HCT116 (cell line): ENCODE data around the gene TCAP. TPM values are rescaled to one million over a fixed set of nuclear protein-coding genes. Genes with fewer than 3 reads are reported as not detected.

ENCODE experiments used
- ATAC-seq: fragments of 200-7000 bp; cut with Tn5 transposase; 2 replicates; pipeline ENCODE4 v1.9.1; 2020; ENCODE audit warnings: mild to moderate bottlenecking, moderate library complexity
- BruUV-seq: library from RNA; stranded (reverse); fragments of 400-500 nt; replicated peaks from 2 replicates; lab custom pipeline; 2021; lab: Mats Ljungman, UMichigan
- CTCF ChIA-PET: fragments of 300-600 bp; sonication (Branson Sonifier 250); formaldehyde crosslinking; loops from one replicate; lab custom pipeline; 2021; ENCODE audit warnings: antibody characterized with exemption; lab: Charles Lee
- POLR2A ChIA-PET: fragments of 300-600, 350-600 bp; sonication (Branson Sonifier 250); formaldehyde crosslinking; loops from one replicate; lab custom pipeline; 2021; ENCODE audit warnings: antibody characterized with exemption; lab: Charles Lee
- RAD21 ChIA-PET, 2 experiments: fragments of 300-600 bp; sonication (Branson Sonifier 250); formaldehyde crosslinking; loops; one replicate each; lab custom pipeline; 2023; ENCODE audit warnings: low total read pairs in 2 of 2; ENCODE audit not compliant: uncharacterized antibody in 2 of 2, unreplicated experiment in 2 of 2, low non-redundant PET in 1 of 2; lab: Charles Lee
- DNase-seq: peaks from one replicate; pipeline ENCODE4 v3.0.0-alpha.2; 2010; ENCODE audit warnings: low read depth, low spot score
- H2AFZ ChIP-seq: fragments of 200-600 bp; shearing (Covaris generic), sonication (generic); 2 replicates; pipeline ENCODE4 v1.6.1; 2017; ENCODE audit warnings: low read depth, mixed run types, mixed read lengths, antibody characterized with exemption, low read length; ENCODE audit not compliant: poor library complexity, severe bottlenecking
- H3K27ac ChIP-seq: 2 replicates; pipeline ENCODE4 v1.5.1; 2012; ENCODE audit warnings: low read depth, low read length
- H3K27me3 ChIP-seq: fragments of 200-600 bp; sonication (generic); 2 replicates; pipeline ENCODE4 v1.6.1; 2016; ENCODE audit warnings: mixed run types, low read length, mixed read lengths; ENCODE audit not compliant: insufficient read depth
- H3K36me3 ChIP-seq, 2 experiments: fragments of 200-500 bp in 1 of 2; fragments of 200-600 bp in 1 of 2; sonication (Bioruptor generic) in 1 of 2; sonication (generic) in 1 of 2; 2 replicates each; pipeline versions ENCODE4 v1.5.1 to v1.6.1; 2014 to 2016; ENCODE audit warnings: low read length in 2 of 2, inconsistent platforms in 1 of 2, mixed read lengths in 1 of 2, mixed run types in 1 of 2; ENCODE audit not compliant: insufficient read depth in 2 of 2, control insufficient read depth in 1 of 2
- H3K4me1 ChIP-seq, 2 experiments: fragments of 200-600 bp in 1 of 2; sonication (generic) in 1 of 2; 2 replicates each; pipeline versions ENCODE4 v1.5.1 to v1.6.1; 2012 to 2017; ENCODE audit warnings: low read length in 2 of 2, inconsistent platforms in 1 of 2, mild to moderate bottlenecking in 1 of 2, mixed read lengths in 1 of 2, mixed run types in 1 of 2, moderate library complexity in 1 of 2; ENCODE audit not compliant: insufficient read depth in 2 of 2, control insufficient read depth in 1 of 2
- H3K4me2 ChIP-seq: fragments of 200-600 bp; sonication (generic); 2 replicates; pipeline ENCODE4 v1.6.1; 2017; ENCODE audit warnings: mixed run types, low read length, mixed read lengths
- H3K4me3 ChIP-seq, 2 experiments: fragments of 200-600 bp in 1 of 2; sonication (generic) in 1 of 2; replicated peaks in 1 of 2; 2 replicates each; pipeline ENCODE4 v1.5.1; 2011 to 2016; ENCODE audit warnings: low read length in 2 of 2, control low read depth in 1 of 2, low read depth in 1 of 2, mild to moderate bottlenecking in 1 of 2, mixed read lengths in 1 of 2, mixed run types in 1 of 2
- H3K79me2 ChIP-seq: fragments of 200-600 bp; sonication (generic); 2 replicates; pipeline ENCODE4 v1.6.1; 2017; ENCODE audit warnings: mild to moderate bottlenecking, mixed run types, low read length, moderate library complexity, mixed read lengths; ENCODE audit not compliant: insufficient read depth
- H3K9ac ChIP-seq: fragments of 200-600 bp; sonication (generic); 2 replicates; pipeline ENCODE4 v1.6.1; 2016; ENCODE audit warnings: low read length, mixed read lengths
- H3K9me2 ChIP-seq: fragments of 200-600 bp; sonication (generic), shearing (Covaris generic); 2 replicates; pipeline ENCODE4 v1.6.1; 2017; ENCODE audit warnings: mixed run types, mild to moderate bottlenecking, moderate library complexity; ENCODE audit not compliant: insufficient read depth
- H3K9me3 ChIP-seq, 2 experiments: fragments of 200-500 bp in 1 of 2; fragments of 200-600 bp in 1 of 2; sonication (Bioruptor generic) in 1 of 2; sonication (generic) in 1 of 2; 2 replicates each; pipeline ENCODE4 v1.6.1; 2014 to 2017; ENCODE audit warnings: low read length in 2 of 2, mixed read lengths in 2 of 2, inconsistent platforms in 1 of 2, low read depth in 1 of 2, mild to moderate bottlenecking in 1 of 2, mixed run types in 1 of 2, moderate library complexity in 1 of 2; ENCODE audit not compliant: control insufficient read depth in 1 of 2, insufficient read depth in 1 of 2
- H4K20me1 ChIP-seq: fragments of 200-600 bp; sonication (generic), shearing (Covaris generic); 2 replicates; pipeline ENCODE4 v1.6.1; 2017; ENCODE audit warnings: mixed run types, mild to moderate bottlenecking, moderate library complexity; ENCODE audit not compliant: insufficient read depth
- CBX3 ChIP-seq: IDR thresholded peaks from 2 replicates; pipeline ENCODE4 v1.6.1; 2012; ENCODE audit warnings: low read depth
- CEBPB ChIP-seq: IDR thresholded peaks from 2 replicates; pipeline ENCODE4 v1.6.1; 2012; ENCODE audit warnings: low read depth
- EZH2 ChIP-seq: fragments of 200-600 bp; sonication (generic); IDR thresholded peaks from 2 replicates; pipeline ENCODE4 v1.6.1; 2017; ENCODE audit warnings: antibody characterized with exemption, mixed run types
- EZH2phosphoT487 ChIP-seq: fragments of 200-600 bp; IDR thresholded peaks from 2 replicates; pipeline ENCODE4 v1.6.1; 2018; ENCODE audit warnings: antibody characterized with exemption, borderline replicate concordance
- FOSL1 ChIP-seq: IDR thresholded peaks from 2 replicates; pipeline ENCODE4 v1.6.1; 2012; ENCODE audit warnings: low read depth
- JUND ChIP-seq: IDR thresholded peaks from 2 replicates; pipeline ENCODE4 v1.6.1; 2012
- POLR2AphosphoS5 ChIP-seq: IDR thresholded peaks from 2 replicates; pipeline ENCODE4 v1.6.1; 2011; ENCODE audit warnings: mild to moderate bottlenecking, low read depth, low read length, moderate library complexity
- SRF ChIP-seq: IDR thresholded peaks from 2 replicates; pipeline ENCODE4 v1.6.1; 2012; ENCODE audit warnings: low read depth
- YY1 ChIP-seq: IDR thresholded peaks from 2 replicates; pipeline ENCODE4 v1.6.1; 2011; ENCODE audit warnings: low read length, low read depth, moderate library complexity, mild to moderate bottlenecking; ENCODE audit not compliant: insufficient replicate concordance; ENCODE audit errors: extremely low read depth
- ZFX ChIP-seq: fragments of 450-650 bp; IDR thresholded peaks from 2 replicates; pipeline ENCODE4 v1.6.1; 2017
- ZNF274 ChIP-seq: fragments of 200-500 bp; sonication (Bioruptor generic); IDR thresholded peaks from 2 replicates; pipeline ENCODE4 v1.6.1; 2014; ENCODE audit warnings: mild to moderate bottlenecking, low read depth, low read length, inconsistent platforms
- intact Hi-C: fragments of 100-400 bp; cut with micrococcal nuclease; formaldehyde crosslinking; loops from 2 replicates; pipeline ENCODE4 v1.10.0; 2022
- total RNA-seq: library from RNA; stranded (reverse); gene quantifications from one replicate; pipeline ENCODE4 v1.2.1, GENCODE V29; 2021; ENCODE audit not compliant: unreplicated experiment
- TF ChIP-seq, protein P1 (sequence below), 3 experiments: fragments of 200-600 bp in 1 of 3; sonication (generic) in 1 of 3; IDR thresholded peaks in 2 of 3; conservative IDR thresholded peaks in 1 of 3; 2 replicates each; pipeline ENCODE4 v1.5.1; 2012 to 2017; ENCODE audit warnings: low read depth in 2 of 3, low read length in 2 of 3, antibody characterized with exemption in 1 of 3, borderline replicate concordance in 1 of 3, control low read depth in 1 of 3, mild to moderate bottlenecking in 1 of 3, mixed read lengths in 1 of 3, mixed run types in 1 of 3, moderate library complexity in 1 of 3; ENCODE audit not compliant: insufficient read depth in 1 of 3
- TF ChIP-seq, protein P2 (sequence below): IDR thresholded peaks from 2 replicates; pipeline ENCODE4 v1.6.1; 2012
- TF ChIP-seq, protein P3 (sequence below): IDR thresholded peaks from 2 replicates; pipeline ENCODE4 v1.6.1; 2012

TCAP gene
- total RNA-seq, 1 experiment from 2014 or later, result 1.5 TPM

DNA sequence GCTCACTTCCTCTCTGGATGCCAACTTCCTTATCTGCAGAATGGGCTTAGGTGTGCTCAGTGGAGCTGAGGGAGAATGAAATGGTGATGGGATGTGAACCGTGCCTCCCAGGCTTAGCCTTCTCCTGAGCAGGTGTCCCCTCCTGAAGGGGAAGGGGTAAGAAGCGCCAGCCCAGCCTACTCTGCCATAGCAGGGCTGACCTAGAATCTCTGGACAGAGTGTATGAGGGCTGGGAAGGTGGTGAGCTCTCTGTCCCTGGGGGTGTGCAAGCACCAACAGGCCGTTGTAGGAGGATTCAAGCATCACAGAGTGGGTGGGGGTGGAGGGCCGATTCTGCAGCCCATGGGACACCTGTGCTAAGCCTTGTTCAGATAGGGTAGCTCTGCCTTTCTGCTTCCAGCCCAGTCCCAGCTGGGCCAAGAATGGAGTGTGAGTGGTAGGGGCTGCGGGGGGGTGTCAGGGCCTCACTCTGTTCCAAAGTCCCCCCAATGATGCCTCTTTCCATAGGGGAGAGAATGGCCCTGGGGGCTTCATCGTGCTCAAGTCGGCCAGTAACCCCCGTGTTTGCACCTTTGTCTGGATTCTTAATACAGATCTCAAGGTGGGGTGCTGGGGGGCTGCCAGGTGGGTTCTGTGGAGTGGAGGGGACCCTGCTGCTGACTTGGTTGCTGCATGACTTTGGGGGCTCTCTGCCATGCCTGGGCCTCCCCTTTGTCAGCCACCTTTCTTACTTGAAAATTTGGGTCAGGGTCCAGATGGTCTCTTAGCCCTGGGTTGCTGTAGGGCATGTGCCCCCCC is 3.2 kb upstream of the TCAP start:
- intact Hi-C loops, result no loop called here
- H3K27me3 ChIP-seq, result no peaks in the 10 kb centered on the region
- no peak for ATAC-seq

DNA sequence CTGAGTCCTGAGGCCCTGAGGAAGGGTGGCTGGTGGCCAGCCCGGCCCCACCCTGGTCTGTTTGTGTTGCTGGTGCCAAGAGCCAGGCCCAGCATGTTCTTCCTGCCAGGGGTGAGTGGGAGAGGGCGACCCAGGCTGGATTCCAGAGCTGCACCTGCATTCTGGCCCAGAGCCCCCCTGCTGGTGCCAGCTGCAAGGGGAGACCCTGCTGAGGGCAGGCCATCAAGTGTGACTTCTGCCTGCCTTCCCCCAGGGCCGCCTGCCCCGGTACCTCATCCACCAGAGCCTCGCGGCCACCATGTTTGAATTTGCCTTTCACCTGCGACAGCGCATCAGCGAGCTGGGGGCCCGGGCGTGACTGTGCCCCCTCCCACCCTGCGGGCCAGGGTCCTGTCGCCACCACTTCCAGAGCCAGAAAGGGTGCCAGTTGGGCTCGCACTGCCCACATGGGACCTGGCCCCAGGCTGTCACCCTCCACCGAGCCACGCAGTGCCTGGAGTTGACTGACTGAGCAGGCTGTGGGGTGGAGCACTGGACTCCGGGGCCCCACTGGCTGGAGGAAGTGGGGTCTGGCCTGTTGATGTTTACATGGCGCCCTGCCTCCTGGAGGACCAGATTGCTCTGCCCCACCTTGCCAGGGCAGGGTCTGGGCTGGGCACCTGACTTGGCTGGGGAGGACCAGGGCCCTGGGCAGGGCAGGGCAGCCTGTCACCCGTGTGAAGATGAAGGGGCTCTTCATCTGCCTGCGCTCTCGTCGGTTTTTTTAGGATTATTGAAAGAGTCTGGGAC is 2.4 kb upstream of the TCAP start:
- Histone ChIP-seq H3K27ac (peak overlapping the region; percentile 64), H2AFZ (no peak overlapping the region), H3K9me3 (no peaks in the 10 kb centered on the region), H3K4me2 (peak overlapping the region; percentile 94), H3K4me1 (peaks cover 26 to 37% of the 10 kb centered on the region in 2 experiments), H3K9me2 (no peaks in the 10 kb centered on the region), H3K4me3 (no peak overlapping the region), H3K36me3 (peaks cover 2 to 5% of the 10 kb centered on the region in 2 experiments; a peak in 1 of 4 replicates), H3K9ac (peak overlapping the region; percentile 57; the same call in 1 of the 2 replicates), H4K20me1 (no peaks in the 10 kb centered on the region), H3K79me2 (no peaks in the 10 kb centered on the region), H3K27me3 (no peaks in the 10 kb centered on the region)
- no peak for TF ChIP-seq SRF
- TF ChIP-seq CBX3, result no peak
- TF ChIP-seq, protein P1, sequence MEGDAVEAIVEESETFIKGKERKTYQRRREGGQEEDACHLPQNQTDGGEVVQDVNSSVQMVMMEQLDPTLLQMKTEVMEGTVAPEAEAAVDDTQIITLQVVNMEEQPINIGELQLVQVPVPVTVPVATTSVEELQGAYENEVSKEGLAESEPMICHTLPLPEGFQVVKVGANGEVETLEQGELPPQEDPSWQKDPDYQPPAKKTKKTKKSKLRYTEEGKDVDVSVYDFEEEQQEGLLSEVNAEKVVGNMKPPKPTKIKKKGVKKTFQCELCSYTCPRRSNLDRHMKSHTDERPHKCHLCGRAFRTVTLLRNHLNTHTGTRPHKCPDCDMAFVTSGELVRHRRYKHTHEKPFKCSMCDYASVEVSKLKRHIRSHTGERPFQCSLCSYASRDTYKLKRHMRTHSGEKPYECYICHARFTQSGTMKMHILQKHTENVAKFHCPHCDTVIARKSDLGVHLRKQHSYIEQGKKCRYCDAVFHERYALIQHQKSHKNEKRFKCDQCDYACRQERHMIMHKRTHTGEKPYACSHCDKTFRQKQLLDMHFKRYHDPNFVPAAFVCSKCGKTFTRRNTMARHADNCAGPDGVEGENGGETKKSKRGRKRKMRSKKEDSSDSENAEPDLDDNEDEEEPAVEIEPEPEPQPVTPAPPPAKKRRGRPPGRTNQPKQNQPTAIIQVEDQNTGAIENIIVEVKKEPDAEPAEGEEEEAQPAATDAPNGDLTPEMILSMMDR (IDR thresholded peaks at IDR 0.05 in 2 of 3, conservative IDR thresholded peaks at IDR 0.05 in 1 of 3; ENCODE audit: borderline replicate concordance in 1 of 3, insufficient read depth in 1 of 3, low read depth in 2 of 3, low read length in 2 of 3), result no peak
- TF ChIP-seq, protein P2, sequence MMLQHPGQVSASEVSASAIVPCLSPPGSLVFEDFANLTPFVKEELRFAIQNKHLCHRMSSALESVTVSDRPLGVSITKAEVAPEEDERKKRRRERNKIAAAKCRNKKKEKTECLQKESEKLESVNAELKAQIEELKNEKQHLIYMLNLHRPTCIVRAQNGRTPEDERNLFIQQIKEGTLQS, result no peak
- TF ChIP-seq YY1, result no peak
- TF ChIP-seq, protein P3, sequence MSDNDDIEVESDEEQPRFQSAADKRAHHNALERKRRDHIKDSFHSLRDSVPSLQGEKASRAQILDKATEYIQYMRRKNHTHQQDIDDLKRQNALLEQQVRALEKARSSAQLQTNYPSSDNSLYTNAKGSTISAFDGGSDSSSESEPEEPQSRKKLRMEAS, result no peak
- no peak for TF ChIP-seq CEBPB
- no peak for TF ChIP-seq EZH2
- no peak for TF ChIP-seq ZNF274
- no peak for TF ChIP-seq POLR2AphosphoS5
- TF ChIP-seq FOSL1, result no peak
- TF ChIP-seq ZFX, result no peak
- DNase-seq (no peak), ATAC-seq (no peak)
- no TSS peak for BruUV-seq
- ChIA-PET POLR2A (no interaction called here), RAD21 (no interaction called here), CTCF (interaction anchor here (1.2 to 1.7 kb wide), 3 partner anchors 9 to 41 kb away, joined by 4 to 5 read pairs (median 4); no protein-coding TSS in a partner anchor)
- intact Hi-C loops, result no loop called here

More for the DNA sequence above, 3.2 kb upstream of the TCAP start:
- H2AFZ ChIP-seq, result no peak overlapping the region
- H3K27ac ChIP-seq, result no peak overlapping the region; the same call in 1 of the 2 replicates
- no peak overlapping the region for H3K9ac ChIP-seq
- H4K20me1 ChIP-seq, result no peaks in the 10 kb centered on the region
- no peaks in the 10 kb centered on the region for H3K9me3 ChIP-seq
- peaks cover 23 to 34% of the 10 kb centered on the region in 2 experiments for H3K4me1 ChIP-seq
- H3K4me3 ChIP-seq, result no peak overlapping the region
- no peaks in the 10 kb centered on the region for H3K79me2 ChIP-seq
- TF ChIP-seq EZH2phosphoT487 (no peak), JUND (no peak), ZNF274 (no peak), EZH2 (no peak), CEBPB (no peak), CBX3 (no peak)
- no peak for DNase-seq
- BruUV-seq, result no TSS peak
- CTCF ChIA-PET, result interaction anchor here (1.2 kb wide), 1 partner anchor 8 kb away, joined by 5 read pairs; no protein-coding TSS in a partner anchor
- RAD21 ChIA-PET, result no interaction called here
- POLR2A ChIA-PET, result no interaction called here
- peaks cover 2 to 5% of the 10 kb centered on the region in 2 experiments; a peak in 1 of 4 replicates for H3K36me3 ChIP-seq
- H3K9me2 ChIP-seq, result no peaks in the 10 kb centered on the region
- no peak overlapping the region for H3K4me2 ChIP-seq
